Measurements from ENCODE around the gene PRLR.

Gene PRLR

DNA sequence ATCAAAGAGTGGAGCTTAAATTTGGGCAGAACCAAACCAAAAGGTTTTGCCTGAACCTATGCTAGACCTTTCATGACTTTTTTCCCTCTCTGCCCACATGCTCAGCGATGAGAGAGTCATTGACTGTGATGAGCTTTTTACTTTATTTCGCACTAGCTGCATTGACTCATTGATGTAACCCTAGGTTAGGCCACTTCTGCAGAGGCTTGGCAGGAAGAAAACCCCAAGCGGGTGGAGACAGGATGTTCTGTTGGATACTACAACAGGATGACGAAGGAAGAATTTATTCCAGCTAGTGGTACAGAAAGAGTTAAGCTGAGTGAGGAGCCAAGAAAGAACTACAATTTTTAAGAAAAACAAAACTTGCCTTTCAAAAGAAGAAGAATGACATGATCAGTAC lies 201.0 kb downstream of the PRLR start:
- DNase-seq: no peak

DNA sequence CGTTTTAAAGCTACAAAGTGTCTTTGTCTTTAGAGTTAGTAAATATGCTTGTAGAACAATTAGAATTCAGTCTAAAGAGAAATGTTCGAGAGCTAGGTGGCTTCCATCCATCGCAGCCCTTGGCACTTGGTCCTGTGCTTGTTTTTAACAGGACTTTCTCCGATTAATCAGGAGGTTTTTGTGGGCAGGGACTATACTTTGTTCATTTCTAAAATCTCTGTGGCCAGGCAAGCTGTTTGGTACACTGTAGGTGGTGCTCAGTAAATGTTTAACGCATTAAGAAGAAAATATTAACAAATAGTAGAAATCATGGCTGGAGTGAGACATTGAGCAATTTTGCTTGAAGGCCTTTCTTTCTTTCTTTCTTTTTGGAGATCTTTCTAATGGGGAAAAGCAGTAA lies 203.3 kb downstream of the PRLR start:
- no peak for DNase-seq

DNA sequence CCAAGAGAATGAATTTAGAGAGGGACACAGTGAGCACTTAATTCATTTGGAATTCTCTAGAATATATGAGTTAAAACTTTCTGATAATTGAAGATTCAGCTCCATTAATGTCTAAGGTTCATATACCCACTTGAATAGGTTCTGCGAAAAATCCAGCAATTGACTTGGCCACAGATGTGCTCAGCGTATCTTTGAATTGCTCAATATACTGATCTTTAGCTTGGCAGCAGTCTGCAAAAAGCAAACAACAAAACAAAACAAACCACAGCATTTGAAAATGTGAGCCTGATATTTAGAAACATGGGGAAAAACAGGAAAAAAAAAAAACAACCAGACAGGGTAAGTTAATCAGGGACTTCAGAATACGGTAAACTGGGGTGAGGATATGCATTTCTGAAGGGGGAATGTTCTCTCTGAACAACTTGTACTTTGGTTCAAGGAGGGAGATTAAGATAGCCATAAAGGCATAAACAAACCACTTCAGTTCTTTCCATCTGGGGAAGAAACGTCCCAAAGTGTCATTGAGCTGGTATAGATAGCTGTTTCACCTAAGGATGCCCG lies 203.9 kb downstream of the PRLR start:
- DNase-seq: no peak

DNA sequence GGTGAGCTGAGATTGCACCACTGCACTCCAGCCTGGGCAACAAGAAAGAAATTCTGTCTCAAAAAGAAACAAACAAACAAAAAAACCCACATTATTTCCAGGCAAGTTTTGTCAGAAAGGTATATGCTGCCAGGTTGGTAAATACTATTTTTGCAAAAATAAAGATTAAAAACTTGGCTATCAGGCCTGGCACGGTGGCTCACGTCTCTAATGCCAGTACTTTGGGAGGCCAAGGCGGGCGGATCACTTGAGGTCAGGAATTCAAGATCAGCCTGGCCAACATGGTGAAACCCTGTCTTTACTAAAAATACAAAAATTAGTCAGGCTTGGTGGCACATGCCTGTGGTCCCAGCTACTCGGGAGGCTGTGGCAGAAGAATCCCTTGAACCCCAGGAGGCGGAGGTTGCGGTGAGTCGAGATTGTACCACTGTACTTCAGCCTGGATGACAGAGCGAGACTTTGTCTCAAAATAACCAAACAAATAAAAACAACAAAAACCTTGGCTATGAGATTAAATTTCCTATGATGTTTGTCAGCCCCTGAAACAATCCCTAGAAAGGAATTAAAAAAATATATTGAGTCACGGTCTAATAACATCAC lies 205.3 kb downstream of the PRLR start:
- DNase-seq: no peak

DNA sequence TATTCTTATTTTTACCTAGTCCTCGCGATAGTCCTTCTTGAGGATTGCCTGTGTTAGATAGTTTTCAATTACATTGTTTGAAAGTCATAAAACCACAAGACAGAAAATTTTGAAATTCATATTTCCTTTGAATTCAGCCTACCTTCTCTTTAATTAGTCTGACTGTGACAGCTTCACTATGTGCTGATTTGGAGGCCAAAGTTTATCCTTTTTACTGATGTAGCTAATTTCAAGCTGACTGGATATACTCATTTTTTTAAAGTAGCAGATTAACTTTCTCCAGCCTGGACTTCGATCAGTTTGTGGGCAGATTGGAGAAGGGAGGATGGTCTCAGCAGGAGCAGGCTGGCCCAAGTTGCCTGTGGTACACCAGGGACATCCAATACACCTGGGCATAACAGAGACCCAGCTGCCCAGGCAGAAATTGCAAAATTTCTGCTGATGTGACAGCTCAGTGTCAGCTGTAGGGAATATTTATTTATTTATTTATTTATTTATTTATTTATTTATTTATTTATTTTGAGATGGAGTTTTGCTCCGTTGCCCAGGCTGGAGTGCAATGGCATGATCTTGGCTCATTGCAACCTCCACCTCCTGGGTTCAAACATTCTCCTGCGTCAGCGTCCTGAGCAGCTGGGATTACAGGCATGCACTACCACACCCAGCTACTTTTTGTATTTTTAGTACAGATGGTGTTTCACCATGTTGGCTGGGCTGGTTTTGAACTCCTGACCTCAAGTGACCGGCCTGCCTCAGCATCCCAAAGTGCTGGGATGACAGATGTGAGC lies 206.7 kb downstream of the PRLR start:
- no peak for DNase-seq

DNA sequence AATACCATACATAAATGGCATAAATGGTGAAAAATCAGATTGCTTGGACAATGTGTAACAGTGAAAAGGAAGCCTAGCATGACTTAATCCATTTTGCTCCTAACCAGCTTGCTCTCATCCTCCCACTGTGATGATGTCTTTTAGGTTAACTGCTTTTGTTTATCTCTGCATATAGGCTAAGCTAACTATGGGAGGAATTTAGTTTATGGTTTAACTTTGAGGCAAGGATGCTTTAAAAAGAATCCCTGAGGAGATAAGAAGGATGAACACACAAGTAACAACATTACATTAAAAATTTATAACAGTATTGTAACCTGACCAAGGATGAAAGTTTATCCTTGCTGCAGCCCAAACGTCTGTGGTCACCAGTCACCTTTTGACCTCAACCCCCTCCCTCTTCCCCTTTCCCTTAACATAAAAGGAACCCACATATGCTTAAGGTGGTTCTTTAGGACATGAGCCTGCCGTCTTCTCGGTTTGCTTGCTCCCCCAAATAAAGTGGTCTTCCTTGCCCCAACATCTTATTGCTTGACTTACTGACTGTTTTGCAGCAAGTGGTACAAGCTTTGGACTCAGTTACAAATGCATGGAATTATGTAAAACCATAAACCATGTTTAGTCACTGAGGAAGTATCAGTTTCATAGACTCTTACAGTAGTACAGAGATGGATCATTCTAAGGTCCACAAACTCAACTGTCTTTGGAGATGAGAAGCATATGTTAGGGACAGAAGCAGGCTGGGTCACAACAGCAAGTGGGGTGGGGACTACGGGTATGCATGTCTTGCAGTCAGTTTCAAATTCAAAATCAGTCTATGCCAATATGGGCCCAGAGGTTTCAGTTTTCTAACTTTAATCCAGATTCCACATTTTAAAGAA lies 213.9 kb downstream of the PRLR start:
- DNase-seq: no peak

DNA sequence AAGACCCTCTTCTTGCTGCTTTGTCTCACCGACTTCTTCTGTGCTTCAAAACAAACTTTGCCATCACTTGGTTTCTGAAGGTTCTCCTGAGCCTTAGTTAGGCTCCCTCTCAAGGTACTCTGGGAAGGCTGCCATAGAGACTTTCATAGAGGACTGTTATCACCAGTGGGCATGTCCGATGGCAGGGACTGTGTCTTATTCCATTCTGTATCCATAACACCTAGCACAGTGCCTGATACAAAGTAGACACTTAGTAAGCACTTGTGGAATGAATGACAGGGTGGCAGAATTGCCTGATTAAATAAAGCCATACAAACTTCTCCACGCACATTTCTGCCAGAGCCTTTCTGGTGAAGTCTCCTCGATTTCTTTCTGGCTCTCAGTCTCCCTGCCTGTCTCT lies 215.2 kb downstream of the PRLR start:
- no peak for DNase-seq

DNA sequence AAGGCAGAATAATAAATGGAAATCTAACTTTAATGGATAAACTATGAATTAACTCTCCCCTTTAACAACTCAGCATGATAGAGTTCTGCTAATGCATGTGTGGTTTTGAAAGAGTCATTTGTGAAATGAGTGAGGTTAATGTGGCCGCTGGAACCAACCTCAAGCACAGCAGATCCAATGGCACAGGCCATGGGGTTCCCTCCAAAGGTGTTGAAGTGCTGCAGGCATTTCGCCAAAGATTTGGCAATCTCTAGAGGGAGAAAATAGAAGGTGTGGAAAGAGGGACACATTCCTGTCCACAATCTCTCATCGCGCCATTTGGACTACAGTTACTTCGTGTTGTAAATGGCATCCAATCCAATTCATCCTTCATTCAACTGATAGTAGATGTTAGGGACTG lies 217.5 kb downstream of the PRLR start:
- no peak for DNase-seq

DNA sequence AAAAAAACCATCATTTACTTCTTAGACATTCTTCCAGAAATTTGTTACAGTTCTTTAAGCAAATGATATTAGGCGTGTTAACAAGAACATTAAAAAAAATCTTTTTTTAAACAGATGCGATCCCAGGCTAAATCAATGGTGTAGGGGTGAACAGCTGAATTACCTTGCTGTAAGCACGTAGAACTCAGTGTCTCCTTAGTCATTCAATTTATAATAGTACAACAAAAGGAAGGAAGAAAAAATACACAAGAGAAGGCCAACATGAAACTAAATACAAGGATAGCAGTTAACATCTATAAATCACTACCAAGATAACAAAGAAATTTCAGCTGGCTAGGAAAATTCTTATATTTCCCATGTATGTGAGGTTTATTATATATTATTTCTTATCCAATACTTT lies 217.9 kb downstream of the PRLR start:
- no peak for DNase-seq

DNA sequence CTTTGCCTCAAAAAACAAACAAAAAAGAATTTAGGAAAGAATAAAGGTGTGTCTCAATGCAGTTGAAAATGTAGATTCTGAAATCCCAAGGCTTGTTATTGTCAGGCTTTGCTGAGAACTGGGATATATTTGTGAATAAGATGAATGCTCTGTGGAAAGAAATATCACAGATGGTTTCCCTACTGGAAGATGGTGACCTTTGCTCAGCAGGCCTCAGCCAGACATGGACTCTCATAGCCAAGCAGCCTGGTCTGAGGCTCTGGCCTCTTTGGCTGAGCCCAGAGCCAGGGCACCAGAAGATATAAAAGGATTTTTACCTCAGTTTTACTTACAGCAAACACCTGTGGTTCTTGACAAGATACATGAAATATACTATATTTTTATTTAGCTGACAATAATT lies 219.6 kb downstream of the PRLR start:
- DNase-seq: no peak

DNA sequence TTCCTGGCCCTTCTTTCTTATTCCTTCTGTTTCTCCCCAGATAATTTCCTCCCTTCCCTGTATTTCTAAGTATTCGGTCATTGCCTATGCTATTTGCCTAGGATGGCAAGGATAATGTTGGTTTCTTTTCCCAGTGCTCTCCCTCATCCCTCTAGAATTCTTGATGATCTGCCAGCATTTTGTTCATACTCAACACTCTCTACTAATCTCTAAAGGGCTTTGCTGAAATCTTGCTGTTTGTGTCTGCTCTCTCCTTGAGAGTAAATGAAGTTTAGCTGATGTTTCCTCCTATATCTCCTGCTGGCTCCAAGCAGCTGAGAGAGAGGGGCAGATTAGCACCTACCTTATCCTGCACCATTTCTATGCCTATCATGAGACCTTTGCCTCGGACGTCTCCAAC lies 220.6 kb downstream of the PRLR start:
- DNase-seq: no peak

DNA sequence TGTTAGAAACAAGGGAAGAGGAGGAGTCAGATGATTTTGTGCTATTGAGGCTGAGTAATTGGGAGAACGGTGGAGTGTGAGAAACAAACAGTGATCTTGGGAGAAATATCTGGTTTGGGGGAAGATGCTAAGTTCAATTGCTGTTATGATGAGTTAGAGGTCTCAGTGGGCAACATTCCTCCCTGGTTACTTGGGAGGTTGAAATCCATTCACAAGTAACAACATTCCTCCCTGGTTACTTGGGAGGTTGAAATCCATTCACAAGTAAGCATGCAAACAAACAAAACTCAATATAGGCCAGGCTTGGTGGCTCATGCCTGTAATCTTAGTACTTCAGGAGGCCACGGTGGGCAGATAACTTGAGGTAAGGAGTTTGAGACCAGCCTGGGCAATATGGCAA lies 221.3 kb downstream of the PRLR start:
- no peak for DNase-seq

DNA sequence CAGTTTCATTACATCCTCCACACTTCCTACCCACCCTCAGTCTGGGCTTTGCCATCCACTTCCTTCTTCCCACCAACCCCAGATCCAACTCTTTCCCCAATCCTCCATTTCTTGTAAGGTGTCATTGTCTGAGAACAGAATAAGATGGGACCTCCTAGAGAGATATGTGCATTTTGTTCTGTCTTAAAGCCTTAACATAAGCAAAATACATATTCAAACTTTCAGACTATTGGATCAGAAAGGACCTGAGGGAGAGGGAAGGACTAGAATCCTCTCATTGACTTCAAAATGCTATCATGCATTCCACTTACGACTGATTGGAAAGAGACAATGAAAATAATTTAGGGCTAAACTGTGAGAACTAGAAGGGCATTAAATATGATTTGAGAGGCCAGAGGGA lies 225.5 kb downstream of the PRLR start:
- no peak for DNase-seq

DNA sequence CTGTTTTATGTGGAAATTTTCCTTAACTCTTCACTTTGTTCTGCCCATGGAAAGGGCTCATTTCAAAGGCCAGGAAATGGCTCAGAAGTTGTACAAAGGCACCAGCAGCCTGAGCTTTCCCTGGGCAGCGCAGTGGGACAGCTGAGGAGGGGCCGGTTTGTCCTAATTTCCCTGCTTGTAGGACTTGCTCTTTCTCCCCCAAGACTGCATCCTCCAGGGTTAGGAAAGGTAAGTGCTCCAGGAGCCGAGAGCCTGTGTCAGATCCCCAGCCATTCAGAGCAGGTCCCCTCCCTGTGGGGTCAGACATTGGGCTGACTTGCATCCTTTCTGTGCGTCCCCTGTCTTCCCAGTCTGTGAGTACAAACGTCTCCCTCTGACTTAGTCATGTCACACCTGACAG lies 226.1 kb downstream of the PRLR start:
- no peak for DNase-seq

DNA sequence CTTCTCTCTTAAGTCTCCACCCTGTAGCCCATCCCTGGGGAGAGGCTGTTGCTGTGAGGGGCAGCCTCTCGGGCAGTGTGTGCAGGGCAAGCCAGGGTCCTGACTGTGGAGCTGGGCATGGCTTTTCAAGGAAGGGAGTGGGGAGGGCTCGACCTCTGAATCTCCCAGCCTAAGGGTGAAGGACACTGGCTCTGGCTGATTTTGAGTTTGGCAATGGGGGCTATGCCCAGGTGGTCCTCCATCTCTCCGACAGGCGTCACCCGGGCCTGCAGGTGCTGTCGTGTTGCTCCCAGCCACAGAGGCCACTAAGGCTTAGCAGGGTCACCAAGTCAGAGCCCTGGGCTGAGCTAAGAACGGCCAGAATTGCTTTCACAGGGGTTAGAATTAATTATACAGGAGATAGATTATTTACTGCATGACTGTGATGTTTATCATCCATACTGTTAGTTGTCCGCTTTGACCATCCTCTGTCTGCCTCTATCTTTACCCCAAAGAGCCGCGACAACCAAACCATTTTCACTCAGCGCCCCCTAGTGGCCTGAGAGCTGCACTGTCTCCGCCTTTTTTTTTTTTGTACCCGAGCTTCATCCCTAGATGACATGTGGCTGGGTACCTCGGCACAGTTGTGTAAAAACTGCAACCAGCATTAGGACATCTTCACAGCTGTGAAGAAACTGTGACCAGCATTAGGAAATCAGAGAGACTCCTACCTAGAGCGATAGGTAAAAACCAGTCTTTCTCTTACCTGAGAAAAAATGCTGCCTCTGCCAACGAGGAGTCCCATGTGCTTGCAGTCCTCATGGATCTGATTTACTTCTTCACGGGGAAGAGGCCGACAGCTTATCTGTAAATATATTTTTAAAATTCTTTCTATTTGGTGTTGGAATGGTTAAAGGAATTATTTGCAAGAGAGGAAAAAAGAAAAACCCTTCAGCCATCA lies 227.0 kb downstream of the PRLR start:
- peak; percentile 32 for DNase-seq

DNA sequence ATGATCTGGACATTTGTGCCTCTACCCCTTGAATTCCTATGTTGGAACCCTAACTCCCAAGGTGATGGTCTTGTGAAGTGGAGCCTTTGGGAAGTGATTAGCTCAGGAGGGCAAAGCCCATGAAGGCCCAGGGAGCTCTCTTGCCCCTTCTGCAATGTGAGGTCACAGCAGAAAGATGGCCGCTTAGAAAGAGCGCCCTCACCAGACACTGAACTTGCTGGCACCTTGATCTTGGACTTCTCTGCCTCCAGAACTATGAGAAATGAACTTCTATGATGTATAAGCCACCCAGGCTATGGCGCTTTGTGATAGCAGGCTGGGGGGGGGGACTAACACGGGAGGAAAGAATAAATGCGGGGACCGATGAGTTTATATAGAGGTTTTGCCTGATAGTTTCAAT lies 227.8 kb downstream of the PRLR start:
- no peak for DNase-seq

DNA sequence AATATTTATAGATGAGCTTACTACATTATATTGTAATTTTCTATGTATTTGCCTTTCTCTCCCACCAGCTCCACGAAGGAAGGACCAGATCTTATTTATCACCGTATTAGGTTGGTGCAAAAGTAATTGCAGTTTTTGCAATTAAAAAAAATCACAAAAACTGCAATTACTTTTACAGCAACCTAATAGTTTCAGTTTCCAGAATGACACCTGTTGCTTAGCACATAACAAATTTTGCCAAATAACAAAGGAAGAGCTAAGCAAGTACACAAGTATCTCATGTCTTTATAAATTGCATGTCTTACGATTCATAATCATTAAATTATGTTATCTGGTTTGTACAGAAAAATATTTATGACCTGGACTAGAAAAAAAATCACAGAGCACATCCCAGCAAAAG lies 228.4 kb downstream of the PRLR start:
- no peak for DNase-seq
